Natural killer cell treated with Interleukin-12 subunit alpha and Interleukin-12 subunit beta and Interleukin-15 and Interleukin-18, amount 100 ng/mL, for 72 hours (primary cell): Measurements from ENCODE around the gene ARHGAP15. TPM values are rescaled to one million over a fixed set of nuclear protein-coding genes. Genes with fewer than 3 reads are reported as not detected.

Source experiments
- ATAC-seq, 2 donors: fragments of 150-1000 bp; cut with Tn5 transposase in 1 of 2; sonication (Bioruptor Pico), chemical (Tn5 transposase) in 1 of 2; 2 replicates each; pipeline ENCODE4 v1.10.0; 2021
- DNase-seq: peaks from one replicate; pipeline ENCODE4 v3.0.0; 2022; ENCODE audit warnings: low spot score
- H3K27ac Mint-ChIP-seq, 2 donors: 1 replicate in 1 of 2; 2 replicates in 1 of 2; pipeline ENCODE4 v1.8.0; 2022; ENCODE audit warnings: mixed read lengths in 2 of 2, mild to moderate bottlenecking in 1 of 2, moderate library complexity in 1 of 2
- H3K27me3 Mint-ChIP-seq, 2 donors: 1 replicate in 1 of 2; 2 replicates in 1 of 2; pipeline ENCODE4 v1.8.0; 2022; ENCODE audit warnings: mixed read lengths in 2 of 2
- H3K36me3 Mint-ChIP-seq: one replicate; pipeline ENCODE4 v1.8.0; 2022; ENCODE audit warnings: mixed read lengths
- H3K4me1 Mint-ChIP-seq, 2 donors: 1 replicate in 1 of 2; 2 replicates in 1 of 2; pipeline ENCODE4 v1.8.0; 2022; ENCODE audit warnings: low read depth in 2 of 2, mixed read lengths in 2 of 2, mild to moderate bottlenecking in 1 of 2
- H3K4me3 Mint-ChIP-seq: one replicate; pipeline ENCODE4 v1.8.0; 2022; ENCODE audit warnings: mixed read lengths
- H3K9me3 Mint-ChIP-seq: 2 replicates; pipeline ENCODE4 v1.8.0; 2022; ENCODE audit warnings: mixed read lengths
- total RNA-seq, 2 donors: library from RNA; stranded (reverse); gene quantifications; one replicate each; pipeline ENCODE4 v1.2.3, GENCODE V29; 2022

ARHGAP15 gene
- total RNA-seq, 2 donors from 2014 or later = 80.6 to 133 TPM

DNA sequence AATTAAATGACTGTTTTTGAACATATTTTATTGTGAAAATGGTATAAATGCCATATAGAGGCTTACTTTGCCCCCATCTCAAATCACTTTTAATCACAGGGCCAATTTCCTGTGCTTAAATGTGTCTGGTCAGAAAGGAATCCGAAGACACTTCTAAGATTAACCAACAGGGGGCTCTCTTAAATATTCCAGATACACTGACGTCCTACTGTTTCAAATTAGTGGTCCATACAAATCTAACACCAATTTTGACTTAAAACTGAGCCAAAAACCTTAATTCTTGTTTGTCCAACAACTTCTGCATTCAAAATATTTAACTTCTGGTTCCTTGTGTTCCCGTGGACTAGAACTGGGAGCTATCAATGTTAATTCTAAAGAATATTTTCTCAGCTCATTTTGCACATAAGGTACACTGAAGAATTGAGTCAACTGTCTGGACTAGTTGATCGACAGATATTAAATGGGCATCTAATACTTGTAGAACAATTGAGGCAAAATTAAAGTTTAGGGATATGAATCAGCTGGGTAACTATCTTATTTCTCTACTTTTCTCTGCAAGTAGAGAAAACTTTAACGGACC is 557.5 kb downstream of the ARHGAP15 start:
- Mint-ChIP-seq H3K36me3 (peaks cover 4% of the 10 kb centered on the region), H3K9me3 (no peaks in the 10 kb centered on the region), H3K27me3 (no peaks in the 10 kb centered on the region), H3K4me3 (no peak overlapping the region), H3K4me1 (peaks cover 11 to 37% of the 10 kb centered on the region in 2 donors), H3K27ac (no peak overlapping the region)
- no peak for DNase-seq
- no peak for ATAC-seq

DNA sequence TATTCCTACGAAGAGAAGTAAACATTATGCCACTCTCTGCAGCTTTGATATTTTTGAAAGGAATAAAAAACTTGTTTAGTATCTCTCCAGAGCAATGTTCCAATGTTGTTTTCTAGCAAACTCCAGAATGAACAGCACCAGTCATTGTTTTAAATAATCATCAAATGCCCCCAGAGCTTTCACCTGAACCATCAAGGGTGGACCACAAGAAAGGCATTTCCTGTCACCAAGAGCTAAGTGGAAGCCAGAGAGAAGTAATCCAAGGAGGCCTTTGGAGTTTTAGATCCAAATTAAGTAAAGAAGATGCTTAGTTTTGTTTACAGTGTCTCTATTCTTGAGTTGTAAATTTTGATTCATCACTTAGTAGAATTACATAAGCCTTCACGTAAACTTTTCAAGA is 559.0 kb downstream of the ARHGAP15 start:
- Mint-ChIP-seq H3K27me3 (no peaks in the 10 kb centered on the region), H3K36me3 (peaks cover 8% of the 10 kb centered on the region), H3K9me3 (no peaks in the 10 kb centered on the region), H3K4me1 (peaks cover 17 to 52% of the 10 kb centered on the region in 2 donors), H3K4me3 (no peak overlapping the region), H3K27ac (peak overlapping the region in 1 of 2 donors; percentile 71)
- DNase-seq (no peak), ATAC-seq (no peak)

DNA sequence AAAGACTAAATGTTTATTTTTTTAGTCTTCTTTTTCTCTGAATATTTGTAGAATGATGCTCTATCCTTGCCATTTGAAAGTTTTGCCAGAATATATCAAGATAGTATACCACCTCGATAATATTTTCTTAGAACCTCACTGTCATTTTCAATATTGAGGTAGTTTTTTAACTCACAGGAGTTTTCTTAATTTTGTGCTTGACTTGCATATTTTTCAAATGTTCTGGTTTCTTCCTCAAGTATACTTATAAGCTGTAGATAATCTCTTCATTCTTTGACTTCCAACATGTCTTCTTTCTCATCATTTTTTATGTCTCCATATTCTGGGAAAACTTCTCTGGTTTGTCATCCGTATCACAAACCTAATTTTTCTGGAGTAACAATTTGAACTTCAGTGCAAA is 559.6 kb downstream of the ARHGAP15 start:
- peaks cover 8% of the 10 kb centered on the region for H3K36me3 Mint-ChIP-seq
- DNase-seq (no peak), ATAC-seq (no peak)
- H3K4me1 Mint-ChIP-seq = peaks cover 17 to 52% of the 10 kb centered on the region in 2 donors
- no peaks in the 10 kb centered on the region for H3K27me3 Mint-ChIP-seq
- peak overlapping the region; percentile 2 for H3K4me3 Mint-ChIP-seq
- H3K27ac Mint-ChIP-seq = peak overlapping the region; percentile 16 to 71
- H3K9me3 Mint-ChIP-seq = no peaks in the 10 kb centered on the region

DNA sequence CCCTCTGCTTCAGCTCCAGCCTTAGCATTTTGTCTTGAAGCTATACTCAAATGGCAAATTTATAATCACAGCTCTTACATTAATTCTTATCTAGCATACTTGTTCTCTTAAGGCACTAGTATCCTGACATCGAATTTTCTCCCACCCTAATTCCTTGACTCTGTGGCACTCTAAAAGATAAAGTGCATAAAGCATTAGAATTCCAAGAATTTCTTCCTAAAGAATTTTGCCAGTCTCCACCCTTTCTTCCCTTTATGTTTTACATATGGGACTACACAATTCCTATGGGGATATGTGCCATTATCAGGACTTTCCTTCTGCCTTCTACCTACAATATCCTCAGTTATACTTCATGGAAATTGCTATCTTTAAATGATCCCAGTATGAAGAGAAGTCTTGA is 560.3 kb downstream of the ARHGAP15 start:
- Mint-ChIP-seq H3K4me1 (peaks cover 17 to 60% of the 10 kb centered on the region in 2 donors), H3K9me3 (no peaks in the 10 kb centered on the region), H3K36me3 (peaks cover 8% of the 10 kb centered on the region), H3K4me3 (peak overlapping the region; percentile 8), H3K27ac (peak overlapping the region; percentile 16 to 71), H3K27me3 (no peaks in the 10 kb centered on the region)
- ATAC-seq = no peak
- DNase-seq = no peak

DNA sequence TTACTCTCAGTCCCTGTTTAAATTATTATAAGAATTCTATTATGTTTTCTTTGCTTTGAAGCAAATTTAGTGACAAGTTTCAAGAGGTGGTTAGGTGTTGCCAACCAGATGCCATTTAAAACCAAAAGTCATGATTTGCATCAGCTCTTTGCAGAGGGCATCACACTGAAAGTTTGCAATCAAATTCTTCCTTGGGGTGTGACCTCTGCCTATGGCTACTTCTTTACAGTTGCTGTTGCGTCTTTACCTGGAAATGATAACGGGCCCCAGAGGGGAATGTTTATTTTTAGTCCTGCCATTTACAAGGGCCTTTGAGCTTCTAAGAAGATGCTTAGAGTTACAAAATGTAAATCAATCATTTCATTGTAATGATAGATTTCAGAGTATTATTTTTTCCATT is 561.0 kb downstream of the ARHGAP15 start:
- Mint-ChIP-seq H3K27me3 (no peaks in the 10 kb centered on the region), H3K9me3 (no peaks in the 10 kb centered on the region), H3K4me1 (peaks cover 17 to 63% of the 10 kb centered on the region in 2 donors), H3K36me3 (peaks cover 8% of the 10 kb centered on the region), H3K4me3 (peak overlapping the region; percentile 57), H3K27ac (peak overlapping the region in 1 of 2 donors; percentile 71)
- DNase-seq = no peak
- ATAC-seq = peak in 1 of 2 donors; percentile 83

DNA sequence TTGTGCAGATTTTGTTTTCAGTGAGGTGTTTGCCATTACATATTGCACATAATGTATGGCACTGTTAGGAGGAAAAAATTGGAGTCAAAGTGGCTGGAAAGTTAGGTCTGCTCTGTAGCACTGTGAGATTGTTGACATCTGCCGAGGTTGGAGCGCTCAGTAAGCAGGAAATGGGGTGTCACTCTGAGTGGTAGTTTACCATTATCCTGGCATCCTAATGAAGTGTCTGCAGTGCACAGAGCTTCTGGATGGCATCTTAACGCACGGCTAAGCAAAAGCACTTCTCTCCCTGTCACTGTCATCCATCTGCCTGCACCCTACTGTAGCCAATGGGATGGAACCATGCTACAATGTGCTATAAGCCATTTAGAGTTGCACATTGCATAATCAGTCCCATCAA is 561.9 kb downstream of the ARHGAP15 start:
- H3K4me3 Mint-ChIP-seq = peak overlapping the region; percentile 57
- ATAC-seq (no peak), DNase-seq (no peak)

DNA sequence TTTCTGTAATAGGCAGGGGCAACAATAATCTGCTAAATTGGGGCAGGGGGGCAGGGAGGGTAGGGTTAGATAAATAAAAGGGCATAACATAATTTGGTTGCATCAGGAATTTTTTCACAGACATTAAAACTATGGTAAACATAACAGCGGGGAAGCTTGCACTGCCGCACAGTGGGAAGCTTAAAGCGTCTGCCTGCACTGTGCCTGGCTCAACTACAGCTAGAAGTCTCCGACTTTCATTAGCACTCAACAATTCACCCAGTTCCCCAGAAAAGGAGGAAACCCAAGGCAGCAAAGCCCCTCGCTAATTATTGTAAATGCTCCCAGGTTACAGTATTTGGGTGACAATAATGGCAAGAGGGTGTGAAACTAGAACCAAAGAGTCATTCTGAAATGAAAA is 562.9 kb downstream of the ARHGAP15 start:
- Mint-ChIP-seq H3K9me3 (no peaks in the 10 kb centered on the region), H3K27ac (peak overlapping the region in 1 of 2 donors; percentile 71), H3K4me1 (peaks cover 17 to 68% of the 10 kb centered on the region in 2 donors), H3K27me3 (no peaks in the 10 kb centered on the region), H3K36me3 (peaks cover 8% of the 10 kb centered on the region), H3K4me3 (peak overlapping the region; percentile 57)
- no peak for ATAC-seq
- DNase-seq = no peak

More for the DNA sequence above, 561.9 kb downstream of the ARHGAP15 start:
- Mint-ChIP-seq H3K27me3 (no peaks in the 10 kb centered on the region), H3K36me3 (peaks cover 8% of the 10 kb centered on the region), H3K9me3 (no peaks in the 10 kb centered on the region), H3K4me1 (peaks cover 17 to 71% of the 10 kb centered on the region in 2 donors), H3K27ac (peak overlapping the region in 1 of 2 donors; percentile 71)

DNA sequence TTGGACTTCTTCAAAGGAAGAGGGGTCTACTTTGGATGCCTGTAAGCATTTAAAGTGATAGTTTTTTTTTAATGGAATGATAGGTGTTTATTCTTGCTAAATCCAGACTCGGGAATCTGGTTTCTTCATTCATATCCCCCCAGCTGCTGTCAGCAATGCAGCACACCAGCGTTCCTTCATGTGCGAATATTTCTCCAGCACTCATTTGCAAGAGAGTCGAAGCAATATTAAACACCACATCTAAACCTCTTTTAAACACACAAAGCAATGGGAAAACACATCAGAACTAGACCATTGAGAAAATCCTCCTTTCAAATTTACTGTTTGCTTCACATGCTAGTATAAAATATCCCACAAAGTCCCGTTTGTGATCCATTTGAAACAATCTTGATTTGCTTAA is 563.7 kb downstream of the ARHGAP15 start:
- no peak overlapping the region for H3K4me3 Mint-ChIP-seq
- peaks cover 8% of the 10 kb centered on the region for H3K36me3 Mint-ChIP-seq
- H3K9me3 Mint-ChIP-seq = no peaks in the 10 kb centered on the region
- peak overlapping the region in 1 of 2 donors; percentile 71 for H3K27ac Mint-ChIP-seq
- DNase-seq (no peak), ATAC-seq (no peak)
- peaks cover 17 to 75% of the 10 kb centered on the region in 2 donors for H3K4me1 Mint-ChIP-seq
- H3K27me3 Mint-ChIP-seq = no peaks in the 10 kb centered on the region

DNA sequence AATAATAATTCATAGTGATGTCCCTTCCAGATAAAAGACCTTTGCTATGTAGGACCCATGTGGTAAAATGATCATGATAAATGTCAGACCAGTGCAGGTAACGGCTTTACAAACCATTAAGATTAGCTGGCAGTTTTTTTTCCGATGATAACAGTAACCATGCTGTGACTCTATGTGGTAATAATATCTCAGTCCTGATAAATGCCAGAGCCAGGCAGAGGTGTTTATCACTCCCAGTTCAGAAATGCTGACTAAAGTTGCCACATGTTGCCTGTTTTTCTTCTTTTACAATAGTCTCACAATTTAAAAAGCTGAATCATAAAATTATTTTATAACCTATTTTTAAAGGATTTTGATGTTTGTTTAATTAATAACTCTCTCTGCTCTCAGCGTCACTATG is 565.1 kb downstream of the ARHGAP15 start:
- peaks cover 8% of the 10 kb centered on the region for H3K36me3 Mint-ChIP-seq
- H3K9me3 Mint-ChIP-seq = no peaks in the 10 kb centered on the region
- peak overlapping the region; percentile 49 to 84 for H3K27ac Mint-ChIP-seq
- H3K4me1 Mint-ChIP-seq = peaks cover 13 to 78% of the 10 kb centered on the region in 2 donors
- no peak for DNase-seq
- no peak overlapping the region for H3K4me3 Mint-ChIP-seq
- no peak for ATAC-seq
- no peaks in the 10 kb centered on the region for H3K27me3 Mint-ChIP-seq

DNA sequence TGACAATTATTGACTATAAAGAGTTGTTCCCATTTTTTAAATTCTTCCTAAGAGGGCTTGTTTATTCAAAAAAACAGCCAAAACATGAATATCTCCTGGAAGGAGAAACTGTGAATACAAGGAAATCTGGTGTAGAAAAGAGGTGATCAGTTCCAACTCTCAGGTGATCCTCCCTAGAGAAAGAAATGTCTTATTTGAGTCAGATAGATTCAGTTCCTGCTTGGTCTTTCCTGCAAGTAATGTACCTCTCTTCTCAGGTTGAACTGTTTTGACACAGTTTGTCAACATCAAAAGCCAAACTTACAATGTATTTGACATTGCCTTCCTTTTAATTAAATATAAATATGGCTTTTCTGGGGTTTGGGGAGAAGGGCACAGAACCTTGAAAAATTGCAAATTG is 567.4 kb downstream of the ARHGAP15 start:
- peaks cover 17 to 70% of the 10 kb centered on the region in 2 donors for H3K4me1 Mint-ChIP-seq
- H3K4me3 Mint-ChIP-seq = no peak overlapping the region

DNA sequence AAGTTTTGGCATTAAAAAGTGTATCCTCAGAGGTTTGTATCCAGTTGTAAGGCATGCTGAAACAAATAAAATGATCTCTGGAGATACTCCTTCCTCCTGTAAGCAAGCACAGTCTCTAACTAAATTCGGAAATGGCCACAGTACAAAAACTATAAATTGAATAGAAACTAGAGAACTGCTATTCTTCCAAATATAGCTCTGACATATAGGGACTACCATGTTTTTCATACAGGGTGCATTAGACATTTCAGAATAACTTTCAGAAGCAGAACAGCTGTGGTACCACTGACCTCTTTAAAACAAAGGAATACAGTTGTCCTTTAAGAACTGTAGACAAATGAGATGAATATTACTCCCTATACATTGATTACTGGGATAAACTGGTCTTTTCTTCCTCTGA is 568.5 kb downstream of the ARHGAP15 start:
- no peaks in the 10 kb centered on the region for H3K27me3 Mint-ChIP-seq
- H3K27ac Mint-ChIP-seq = peak overlapping the region; percentile 5 to 84
- peaks cover 15 to 61% of the 10 kb centered on the region in 2 donors for H3K4me1 Mint-ChIP-seq
- ATAC-seq = no peak
- peak overlapping the region; percentile 43 for H3K4me3 Mint-ChIP-seq
- no peak for DNase-seq
- peaks cover 2% of the 10 kb centered on the region for H3K36me3 Mint-ChIP-seq
- H3K9me3 Mint-ChIP-seq = peaks cover under 1% of the 10 kb centered on the region

More for the DNA sequence above, 567.4 kb downstream of the ARHGAP15 start:
- Mint-ChIP-seq H3K27me3 (no peaks in the 10 kb centered on the region), H3K9me3 (no peaks in the 10 kb centered on the region), H3K36me3 (peaks cover 4% of the 10 kb centered on the region), H3K27ac (peak overlapping the region; percentile 28 to 84)
- DNase-seq (no peak), ATAC-seq (no peak)

DNA sequence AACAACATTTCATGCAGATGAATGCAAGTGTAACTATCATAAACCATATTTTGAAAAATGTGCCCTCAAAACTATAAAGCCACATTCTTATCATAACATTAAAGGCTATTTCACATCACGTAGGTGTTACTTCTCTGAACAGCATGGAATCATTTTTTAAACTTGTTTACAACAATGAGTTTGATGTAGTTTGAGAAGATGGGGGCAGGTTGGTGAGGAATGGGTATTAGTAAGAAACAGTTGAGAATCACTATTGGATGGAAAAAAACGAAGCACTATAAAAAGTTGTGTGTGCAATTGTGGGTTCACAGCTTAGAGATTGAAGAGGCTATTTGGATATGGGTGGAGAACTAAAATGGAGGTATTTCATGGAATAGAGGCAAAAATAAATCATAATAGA is 569.1 kb downstream of the ARHGAP15 start:
- no peak for DNase-seq
- peaks cover 2% of the 10 kb centered on the region for H3K9me3 Mint-ChIP-seq
- peak; percentile 55 to 62 for ATAC-seq
- H3K4me3 Mint-ChIP-seq = peak overlapping the region; percentile 43
- H3K36me3 Mint-ChIP-seq = peaks cover 9% of the 10 kb centered on the region
- H3K27me3 Mint-ChIP-seq = no peaks in the 10 kb centered on the region
- peak overlapping the region; percentile 5 to 84 for H3K27ac Mint-ChIP-seq
- H3K4me1 Mint-ChIP-seq = peaks cover 16 to 62% of the 10 kb centered on the region in 2 donors

DNA sequence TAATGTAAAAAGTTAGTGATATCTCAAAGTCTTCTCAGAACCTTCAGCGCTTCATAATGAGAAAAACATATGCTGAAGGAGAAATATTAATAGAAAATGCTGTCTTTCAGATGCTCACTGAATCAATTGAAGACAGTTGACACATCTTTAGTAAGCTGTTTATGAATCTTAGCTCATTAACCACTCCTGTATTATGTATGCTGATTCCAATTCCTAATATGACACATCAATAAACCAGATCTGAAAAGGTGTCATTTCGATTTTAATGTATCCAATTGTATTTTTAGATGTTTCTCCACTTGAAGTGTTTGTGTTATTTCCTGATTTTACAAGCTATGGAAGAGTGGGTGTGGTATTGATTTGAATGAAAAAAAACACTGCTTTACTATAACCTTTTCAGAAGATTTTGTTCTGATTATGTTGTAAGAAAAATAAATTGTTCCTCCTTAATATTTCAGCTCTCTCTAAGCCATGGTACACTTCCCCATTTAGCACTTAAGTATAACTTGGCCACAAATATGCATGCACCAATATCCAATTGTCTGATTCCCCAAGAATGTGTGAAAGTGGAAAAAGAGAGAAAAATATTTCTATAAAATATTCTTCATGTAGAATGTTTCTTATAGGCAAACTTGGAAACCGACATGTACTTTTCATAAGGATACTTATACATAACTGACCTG is 569.8 kb downstream of the ARHGAP15 start:
- peaks cover 22 to 67% of the 10 kb centered on the region in 2 donors for H3K4me1 Mint-ChIP-seq
- H3K4me3 Mint-ChIP-seq = peak overlapping the region; percentile 43
- peaks cover 15% of the 10 kb centered on the region for H3K36me3 Mint-ChIP-seq
- H3K27me3 Mint-ChIP-seq = no peaks in the 10 kb centered on the region
- ATAC-seq (peak; percentile 77 to 90), DNase-seq (no peak)
- peaks cover 2% of the 10 kb centered on the region for H3K9me3 Mint-ChIP-seq
- H3K27ac Mint-ChIP-seq = peak overlapping the region; percentile 5 to 84

DNA sequence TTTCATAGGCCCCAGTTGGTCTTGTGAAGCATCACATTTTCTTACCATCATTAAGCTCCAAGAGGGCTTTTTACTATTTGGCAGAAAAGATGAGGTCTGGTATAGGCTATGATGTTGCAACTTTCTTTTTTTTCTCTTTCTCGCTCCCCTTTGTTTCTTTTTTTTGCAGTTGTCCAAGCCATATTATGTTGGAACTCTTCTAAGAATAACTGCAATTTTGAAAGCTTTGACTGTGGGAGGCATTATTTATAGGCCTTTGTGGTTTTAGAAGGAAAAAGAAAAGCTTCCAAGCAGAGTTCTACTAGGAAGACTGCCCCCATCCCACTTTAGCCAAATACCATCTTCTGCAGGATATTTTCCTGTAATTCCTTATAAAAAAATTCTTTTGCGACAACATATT is 571.6 kb downstream of the ARHGAP15 start:
- H3K4me1 Mint-ChIP-seq = peaks cover 29 to 67% of the 10 kb centered on the region in 2 donors
- ATAC-seq (no peak), DNase-seq (no peak)
- peak overlapping the region; percentile 61 to 84 for H3K27ac Mint-ChIP-seq
- H3K36me3 Mint-ChIP-seq = peaks cover 27% of the 10 kb centered on the region
- H3K4me3 Mint-ChIP-seq = peak overlapping the region; percentile 3
- H3K9me3 Mint-ChIP-seq = peaks cover 2% of the 10 kb centered on the region
- no peaks in the 10 kb centered on the region for H3K27me3 Mint-ChIP-seq
